GM21717 (cell line): ENCODE results near the gene TSPAN5.

Source experiments
- ATAC-seq: cut with Tn5 transposase; IDR thresholded peaks from one replicate; pipeline ENCODE4 v1.9.1; 2021; ENCODE audit warnings: mild to moderate bottlenecking, moderate library complexity; ENCODE audit not compliant: unreplicated experiment

The TSPAN5 gene

DNA sequence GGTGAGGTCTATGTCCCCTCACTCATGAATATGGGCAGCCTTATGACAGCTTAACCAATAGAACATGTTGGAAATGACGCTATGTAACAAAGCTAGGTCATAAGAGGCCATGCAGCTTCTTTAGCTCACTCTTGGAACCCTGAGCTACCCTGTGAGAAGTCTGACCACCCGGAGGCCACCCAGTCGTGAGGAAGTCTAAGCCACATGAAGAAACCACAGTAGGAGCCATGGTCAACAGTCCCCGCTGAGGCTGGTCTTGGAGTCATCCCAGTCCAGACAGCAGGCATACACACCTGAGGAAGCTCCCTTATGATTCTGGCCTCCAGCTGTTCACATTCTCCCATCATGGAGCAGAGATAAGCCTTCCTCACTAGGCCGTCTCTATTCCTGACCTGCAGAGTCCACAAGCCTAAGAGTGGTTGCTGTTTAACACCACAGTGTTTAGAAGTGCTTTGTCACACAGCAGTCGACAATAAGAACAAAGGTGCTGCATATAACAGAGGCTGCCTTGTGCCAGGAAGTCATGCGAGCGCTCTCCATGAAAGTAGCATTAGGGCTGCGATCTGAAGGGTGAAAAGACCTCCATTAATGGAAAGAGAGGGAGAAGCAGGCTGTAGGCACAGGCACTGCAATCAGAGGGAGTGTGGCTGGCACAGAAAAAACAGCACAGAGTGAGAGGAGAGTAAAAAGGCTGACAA is 38.2 kb downstream of the TSPAN5 start:
- ATAC-seq: no peak

DNA sequence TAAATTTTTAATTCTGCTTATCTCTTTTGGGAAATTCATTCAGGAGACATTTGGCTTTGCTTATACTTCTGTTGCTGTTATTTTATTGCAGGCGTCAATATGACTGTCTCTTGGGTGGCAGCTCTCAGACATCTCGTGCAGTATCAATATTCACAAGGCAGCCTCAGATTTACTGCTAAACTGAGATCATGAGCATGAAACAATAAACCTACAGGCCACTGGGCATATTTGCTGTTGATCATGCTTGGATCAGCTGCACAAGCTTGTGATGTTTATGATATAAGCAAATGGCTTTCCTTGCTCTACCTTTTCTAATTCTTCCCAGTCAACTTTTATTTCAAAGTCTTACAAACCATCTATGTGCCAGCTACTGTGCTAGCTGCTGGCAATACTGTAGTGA is 39.2 kb downstream of the TSPAN5 start:
- ATAC-seq: no peak

DNA sequence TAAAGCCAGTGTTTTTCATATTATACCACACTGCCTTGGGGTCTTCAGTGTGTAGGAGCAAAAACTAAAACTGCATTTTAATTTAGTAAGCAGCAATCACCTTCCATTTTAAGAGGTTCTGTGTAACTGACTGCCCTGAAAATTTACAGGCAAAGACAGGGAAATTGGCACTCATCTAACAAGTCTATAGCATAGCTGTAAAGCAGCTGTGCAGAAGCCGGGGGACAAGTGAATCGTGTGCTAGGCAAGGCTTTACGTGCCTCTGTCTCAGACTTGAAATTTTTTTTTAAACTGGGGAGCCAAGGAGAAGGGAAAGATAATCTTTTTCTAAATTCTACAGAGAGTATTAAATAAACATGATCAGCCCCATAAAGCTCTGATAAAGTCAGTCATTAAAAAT is 39.7 kb downstream of the TSPAN5 start:
- ATAC-seq: no peak

DNA sequence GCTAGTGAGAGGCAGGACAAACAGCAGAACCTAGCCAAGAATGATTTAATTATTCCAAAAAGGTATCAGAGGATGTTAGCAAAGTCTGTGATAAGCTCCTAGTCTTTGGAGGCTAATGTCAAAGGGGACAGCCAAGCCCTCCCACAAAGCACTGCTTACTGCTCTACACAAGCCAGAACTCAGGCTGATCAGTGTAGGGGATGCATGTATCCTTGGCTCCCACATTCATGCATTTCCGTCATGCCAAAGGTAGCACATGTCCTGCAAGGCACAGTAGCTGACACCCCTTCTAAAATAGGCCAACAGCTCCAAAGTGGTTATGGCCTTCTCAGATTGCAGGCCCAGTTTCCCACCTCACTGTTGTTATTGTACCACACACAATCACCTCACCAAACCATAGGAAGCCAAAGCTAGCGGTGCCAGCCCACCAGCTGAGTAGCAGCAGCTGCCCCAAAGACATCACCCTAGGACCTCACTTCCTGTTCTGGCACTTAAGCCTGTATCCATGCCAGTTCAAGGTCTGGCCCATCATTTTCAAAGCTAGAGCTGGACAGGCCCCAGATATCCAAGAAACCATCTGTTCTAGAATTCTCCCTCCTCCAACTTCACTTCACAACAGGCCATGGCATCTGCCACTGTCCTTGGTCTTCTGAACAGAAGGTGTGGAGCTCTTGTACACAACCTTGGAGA is 40.9 kb downstream of the TSPAN5 start:
- ATAC-seq: no peak

DNA sequence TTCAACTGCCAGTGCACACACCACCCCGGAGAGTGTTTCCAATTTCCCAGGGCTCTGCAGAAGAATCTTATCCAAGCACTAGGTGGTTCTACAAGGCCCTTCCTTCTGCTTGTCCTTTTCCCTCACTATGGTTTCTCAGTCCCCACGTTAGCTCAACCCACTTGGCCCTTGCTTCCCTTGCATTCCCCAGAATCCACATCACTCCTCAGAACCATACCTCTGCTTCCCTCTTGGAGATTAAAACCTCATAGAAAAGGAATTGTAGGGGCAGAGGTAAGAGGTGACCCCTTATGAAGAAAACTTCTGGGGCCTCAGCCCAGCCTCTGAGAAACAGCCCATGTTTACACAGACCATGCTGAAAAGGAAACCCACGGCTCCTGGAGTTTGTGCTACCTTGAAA is 42.4 kb downstream of the TSPAN5 start:
- ATAC-seq: no peak

DNA sequence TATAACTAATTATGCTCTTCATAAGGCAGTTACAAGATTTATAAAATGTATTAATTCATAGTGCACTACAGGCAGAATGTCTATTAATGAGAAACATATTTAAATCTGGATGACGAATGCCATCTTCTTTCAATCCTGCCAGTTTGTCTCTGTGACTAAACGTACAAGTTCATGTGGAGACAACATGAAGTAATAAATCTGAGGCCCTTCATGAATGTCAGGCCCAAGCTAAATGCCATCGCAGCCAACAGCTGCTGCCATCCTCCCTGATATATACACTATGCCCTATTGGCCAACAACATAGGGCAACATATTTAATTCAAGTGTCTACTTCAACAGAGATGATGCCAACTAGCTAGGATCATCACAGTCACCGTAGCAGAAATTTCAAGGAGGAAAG is 43.7 kb downstream of the TSPAN5 start:
- ATAC-seq: no peak

DNA sequence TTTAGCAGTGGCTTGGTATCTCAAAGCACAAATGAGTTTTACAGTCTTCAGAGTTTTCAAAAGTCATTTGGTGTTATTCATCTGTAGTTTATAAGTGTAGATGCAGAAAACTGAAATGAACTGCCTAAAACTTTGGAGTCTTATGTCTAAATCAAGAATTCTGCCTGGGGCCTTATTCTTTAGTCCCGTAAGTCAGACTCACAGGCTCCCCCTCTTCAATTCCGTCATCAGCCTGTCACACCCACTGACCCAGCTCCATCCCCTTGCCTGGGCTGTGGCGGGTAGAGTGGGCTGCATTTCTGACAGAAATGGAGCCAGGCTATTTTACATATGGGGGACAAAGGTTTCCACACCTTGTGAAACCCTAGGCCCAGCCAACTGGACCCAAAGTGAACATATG is 44.3 kb downstream of the TSPAN5 start:
- no peak for ATAC-seq

DNA sequence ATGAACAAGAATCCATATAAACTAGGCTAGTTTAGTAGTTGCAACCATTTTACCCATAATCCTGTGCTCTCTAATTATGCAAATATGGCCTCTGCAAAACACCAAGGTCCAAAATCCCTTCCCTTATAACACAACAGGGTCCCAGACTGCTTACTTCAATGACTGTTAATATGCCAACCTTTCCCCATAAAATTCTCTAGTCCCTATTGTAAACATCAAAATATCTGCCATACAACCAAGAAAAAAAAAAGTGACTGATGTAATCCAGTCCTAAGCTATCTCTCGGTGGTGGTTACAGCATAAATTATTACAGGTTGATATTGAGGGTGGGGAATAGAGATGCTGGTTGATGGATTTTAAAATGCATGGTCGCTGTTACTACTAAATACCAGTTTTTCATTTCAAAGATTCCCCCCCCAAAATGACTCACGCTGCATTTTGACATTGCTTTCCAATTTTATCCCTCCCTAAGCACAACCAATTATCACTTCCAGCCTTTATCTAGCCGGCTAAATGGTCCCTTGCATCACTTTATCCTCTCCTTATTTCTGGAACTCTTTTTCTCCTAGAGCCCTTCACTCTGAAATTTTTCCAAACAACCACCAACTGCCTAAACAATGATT is 44.8 kb downstream of the TSPAN5 start:
- ATAC-seq: no peak

DNA sequence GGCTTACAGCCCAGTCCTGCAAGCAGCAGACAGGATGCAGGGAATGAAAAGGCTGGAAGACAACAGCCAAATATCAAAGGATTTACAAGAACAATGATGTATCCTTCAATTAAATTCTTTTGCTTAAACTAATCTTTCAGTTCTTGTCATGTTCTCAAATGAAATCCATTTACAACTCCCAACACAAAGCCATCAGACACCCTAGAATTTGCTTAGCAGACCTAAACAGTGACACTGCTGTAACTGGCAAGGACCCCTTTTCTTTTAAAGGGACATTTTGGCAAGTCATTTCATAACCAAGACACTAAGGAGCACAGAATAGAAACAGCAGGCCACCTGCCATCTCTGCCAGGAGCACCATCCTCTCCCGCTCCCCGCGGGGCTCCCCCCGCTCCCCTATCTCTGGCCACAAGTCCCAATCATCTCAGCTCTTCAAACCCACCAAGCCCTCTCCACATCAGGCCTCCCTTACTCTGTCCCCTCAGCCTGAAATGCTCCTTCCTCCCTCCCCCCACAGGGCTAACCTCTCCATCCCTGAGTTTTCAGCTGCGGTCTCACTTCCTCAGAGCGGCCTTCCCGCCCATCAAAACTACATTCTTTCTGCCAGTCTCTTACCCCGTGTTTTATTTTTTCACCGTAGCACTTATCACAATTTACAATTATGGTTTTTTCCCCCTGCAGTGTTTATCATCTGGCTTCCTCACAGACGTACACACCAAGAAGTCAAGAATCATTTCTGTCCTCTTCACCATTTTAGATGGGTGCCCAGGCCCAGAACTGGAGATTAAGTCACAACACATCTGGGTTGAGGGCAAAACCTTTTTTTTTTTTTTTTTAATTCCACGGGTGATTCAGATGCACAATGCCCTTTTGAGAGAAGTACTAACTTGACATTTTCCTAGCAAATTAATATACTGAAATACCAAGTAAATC is 45.8 kb downstream of the TSPAN5 start:
- ATAC-seq: peak; percentile 63

DNA sequence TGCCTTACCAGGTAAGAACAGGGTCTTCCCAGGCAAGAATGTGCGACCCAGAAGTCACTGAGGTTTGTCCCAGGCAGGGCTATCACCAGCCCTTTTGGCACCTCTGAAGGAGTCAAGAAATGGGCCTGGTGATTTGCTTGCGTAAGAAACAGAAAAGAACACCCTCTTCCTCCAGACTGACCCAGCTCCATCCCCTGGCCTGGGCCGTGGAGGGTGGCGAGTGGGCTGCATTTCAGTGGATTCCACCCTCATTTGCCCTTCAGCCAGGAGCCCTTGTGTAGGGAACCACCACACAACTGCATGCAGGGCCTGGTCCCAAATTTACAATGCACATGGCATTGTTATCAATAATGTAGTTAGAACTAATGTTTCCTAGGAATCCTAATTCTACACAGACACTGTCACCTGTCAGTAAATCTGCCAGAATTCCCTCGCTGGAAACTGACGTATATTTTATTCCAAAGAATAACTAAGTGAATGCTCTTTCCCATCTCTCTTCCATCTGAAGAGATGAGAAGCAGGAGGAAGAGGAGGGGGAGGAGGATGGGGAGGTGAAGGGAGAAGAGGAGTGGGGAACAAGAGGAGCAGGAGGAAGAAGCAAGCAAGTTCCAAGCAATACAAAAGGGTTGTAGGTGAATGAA is 46.6 kb downstream of the TSPAN5 start:
- ATAC-seq: no peak

DNA sequence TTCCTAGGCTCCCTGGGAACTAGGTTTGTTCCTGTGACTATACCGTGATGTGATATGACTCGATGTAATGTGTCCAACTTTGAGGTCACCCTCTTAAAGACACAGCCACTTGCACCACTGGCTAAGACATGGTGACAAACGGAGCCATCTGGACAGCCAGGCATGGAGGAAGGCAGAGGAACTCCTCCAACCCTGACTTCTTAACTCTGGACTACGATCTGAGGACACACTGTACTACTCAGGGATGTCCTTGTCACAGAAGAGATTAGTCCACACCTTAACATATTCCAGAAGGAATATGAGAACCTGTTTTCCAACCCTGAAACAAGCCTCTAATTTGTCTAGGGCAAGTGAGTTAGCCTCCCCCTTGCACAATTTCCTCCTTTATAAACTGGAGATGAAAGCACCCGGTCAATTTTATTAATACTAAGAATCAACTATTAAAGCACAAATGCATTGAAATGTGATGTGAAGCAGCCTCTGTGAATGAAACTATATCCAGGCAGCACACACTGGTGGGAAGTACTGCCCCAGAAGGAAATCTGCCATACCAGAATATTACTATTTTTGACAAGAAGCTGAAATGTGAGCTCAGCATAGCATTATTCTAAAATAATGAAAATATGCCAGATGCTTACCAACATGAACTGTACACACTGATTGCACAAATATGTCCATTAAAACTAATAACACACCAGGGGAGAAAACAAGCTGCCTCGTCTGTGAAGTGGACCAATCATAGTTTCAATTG is 47.3 kb downstream of the TSPAN5 start:
- ATAC-seq: no peak

DNA sequence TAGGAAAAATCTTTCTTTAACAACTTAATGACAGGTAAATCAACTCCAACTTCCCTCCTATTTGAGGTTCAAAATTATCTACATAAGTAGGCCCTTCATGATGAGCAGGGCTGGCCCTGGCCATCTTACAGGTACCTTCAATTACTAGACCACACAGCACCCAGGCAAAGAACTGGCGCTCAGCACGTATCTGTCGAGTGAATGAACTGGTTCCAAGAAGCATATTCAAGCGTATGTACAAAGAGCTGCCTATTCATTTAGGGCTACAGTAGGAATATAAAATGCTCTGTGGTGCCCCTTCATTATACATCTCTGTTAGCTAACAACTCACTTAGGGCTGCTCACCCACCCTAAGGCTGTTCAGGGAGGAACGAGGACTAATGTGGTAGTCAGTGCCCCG is 48.0 kb downstream of the TSPAN5 start:
- no peak for ATAC-seq

DNA sequence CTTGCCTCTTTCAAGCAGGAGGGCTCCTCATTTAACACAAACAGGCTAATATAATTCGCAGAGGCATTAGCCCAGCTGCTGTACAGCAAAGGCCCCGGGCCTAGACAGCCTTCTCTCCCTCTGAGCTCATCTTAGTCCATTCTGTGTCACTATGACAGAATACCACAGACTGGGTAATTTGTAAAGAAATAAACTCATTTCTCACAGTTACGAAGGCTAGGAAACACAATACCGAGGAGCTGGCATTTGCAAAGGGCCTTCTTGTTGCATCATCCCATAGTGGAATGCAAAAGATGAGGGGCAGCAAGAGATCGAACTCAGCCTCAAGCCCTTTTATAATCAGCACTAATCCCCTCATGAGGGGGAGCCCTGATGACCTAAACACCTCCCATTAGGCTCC is 48.5 kb downstream of the TSPAN5 start:
- no peak for ATAC-seq

DNA sequence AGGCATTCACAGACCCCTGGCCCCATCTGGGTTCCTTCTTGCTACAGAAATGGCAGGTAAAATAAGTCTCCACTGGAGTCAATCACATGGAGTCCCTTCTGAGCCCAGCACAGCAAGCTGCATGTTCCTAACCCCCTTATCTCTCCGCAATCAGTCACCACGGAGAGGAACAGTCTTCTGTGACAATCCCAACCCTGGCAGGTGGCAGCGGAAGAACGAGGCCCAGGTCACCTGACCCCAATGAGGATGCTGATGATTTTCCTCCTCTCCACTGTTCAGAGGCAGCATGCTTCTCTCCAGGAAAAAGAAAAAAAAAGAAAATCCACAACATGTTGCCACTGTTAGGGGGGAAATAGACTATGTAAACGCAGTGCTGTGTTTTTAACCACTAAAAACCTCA is 50.1 kb downstream of the TSPAN5 start:
- no peak for ATAC-seq

DNA sequence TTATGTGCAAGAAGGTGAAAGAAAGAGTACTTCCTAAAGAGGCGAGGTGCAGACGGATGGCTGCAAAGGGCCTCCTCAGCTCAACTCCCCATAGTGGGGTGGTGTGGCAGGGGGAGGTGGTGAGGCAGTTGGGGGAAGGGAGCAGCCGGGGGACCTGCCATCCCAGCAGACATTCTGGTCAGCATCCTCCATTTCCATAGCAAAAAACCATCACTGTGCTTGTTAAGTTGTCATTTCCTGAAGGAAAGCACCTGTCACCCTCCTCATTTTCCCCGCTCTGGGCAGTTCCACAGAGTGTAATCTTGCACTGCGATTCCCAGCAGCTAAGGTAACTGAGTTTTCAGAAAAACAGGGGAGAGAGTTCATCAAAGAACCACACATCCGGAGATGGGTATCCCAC is 51.5 kb downstream of the TSPAN5 start:
- no peak for ATAC-seq

DNA sequence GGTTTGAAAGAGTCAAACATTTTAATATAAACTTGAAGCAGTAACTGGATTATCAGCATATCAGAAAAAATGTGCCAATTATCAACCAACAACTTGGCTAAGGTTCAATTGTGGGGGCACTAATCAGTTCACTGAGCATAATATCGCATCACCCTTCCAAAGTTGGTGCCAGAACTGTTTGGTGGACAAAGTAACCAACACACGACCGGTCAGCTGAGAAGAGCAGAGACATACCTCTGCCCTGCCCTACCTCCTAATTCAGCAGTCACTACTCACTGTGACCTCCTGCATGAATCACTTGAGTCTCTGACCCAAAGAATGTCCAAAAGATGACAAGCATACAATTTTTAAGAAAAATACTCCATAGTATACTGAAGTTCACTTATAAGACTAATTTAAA is 53.2 kb downstream of the TSPAN5 start:
- ATAC-seq: no peak

DNA sequence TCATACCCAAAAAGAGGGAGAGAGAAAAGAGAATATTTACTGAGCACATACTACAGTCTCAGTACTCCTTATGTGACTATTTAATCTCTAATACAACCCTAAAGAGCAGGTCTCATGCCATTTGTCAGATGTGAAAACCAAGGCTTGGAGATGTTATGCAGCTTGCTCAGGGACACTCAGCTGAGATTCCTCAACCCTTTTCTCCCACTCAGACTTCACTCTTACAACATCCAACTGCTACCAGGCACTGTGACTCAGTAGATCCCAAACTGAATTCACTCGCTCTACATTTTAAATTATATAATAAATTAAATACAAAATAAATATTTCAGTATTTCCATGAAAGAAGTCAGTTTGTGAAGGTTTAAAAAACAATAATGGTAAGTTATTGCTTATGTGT is 53.7 kb downstream of the TSPAN5 start:
- no peak for ATAC-seq

DNA sequence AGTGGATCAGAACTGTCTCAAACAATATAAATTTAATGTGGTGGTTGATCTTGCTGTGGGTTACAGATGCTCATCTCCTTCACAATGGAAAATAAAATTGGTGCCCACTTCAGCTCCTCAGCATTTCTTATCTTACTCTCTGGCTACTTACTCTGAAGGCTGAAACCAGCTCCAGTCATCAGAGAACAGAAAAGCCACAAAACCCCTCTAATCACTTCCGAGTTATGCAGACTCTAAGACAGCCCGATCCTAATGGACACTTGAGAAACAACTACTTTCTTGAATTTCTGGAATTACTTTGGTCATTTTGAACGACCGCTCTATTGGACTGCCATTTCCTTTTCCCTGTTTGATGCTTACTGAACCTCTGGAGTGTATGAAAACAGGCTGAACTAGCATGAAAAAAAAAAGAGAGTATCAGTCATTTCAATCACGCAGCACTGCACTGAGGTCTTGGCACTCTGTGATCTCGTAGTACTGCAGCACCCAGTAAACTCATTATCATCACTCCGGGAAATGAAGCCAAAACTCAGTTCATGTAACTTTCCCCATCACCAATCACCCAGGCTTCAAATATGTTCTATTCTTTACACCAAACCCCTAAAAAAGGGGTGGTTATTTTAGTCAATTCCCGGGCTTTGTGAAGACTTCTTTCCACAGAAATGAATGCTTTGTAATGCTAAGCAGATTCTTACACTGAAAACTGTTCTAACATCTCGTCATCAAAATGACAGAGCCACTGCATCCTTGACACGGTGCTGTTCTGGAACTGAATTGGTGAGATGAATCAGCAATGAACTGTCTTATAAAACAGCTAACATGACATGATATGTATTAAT is 54.5 kb downstream of the TSPAN5 start:
- no peak for ATAC-seq

DNA sequence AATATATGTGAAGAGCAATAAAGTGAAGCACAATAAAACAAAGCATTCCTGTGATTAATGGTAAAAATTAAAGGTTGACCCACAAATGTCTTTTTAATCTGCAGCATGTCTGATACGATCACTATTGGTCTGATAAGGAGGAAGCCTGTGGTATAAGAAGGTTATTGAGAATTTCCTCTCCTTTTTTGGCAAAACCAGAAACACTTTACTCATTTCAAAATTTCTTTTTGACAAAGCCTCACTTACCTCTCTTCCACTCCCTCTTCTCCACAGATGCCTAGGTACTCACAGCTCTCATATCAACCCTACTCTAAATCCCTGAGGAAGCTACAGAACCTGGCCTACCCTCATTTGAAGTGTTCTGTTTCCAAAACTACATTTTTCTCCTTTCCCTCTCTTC is 56.1 kb downstream of the TSPAN5 start:
- ATAC-seq: peak; percentile 54
